AG08395 (cell line): ENCODE data around the gene MGAT5.
A peak's percentile ranks its signal among the peaks of the same experiment; 100 is the strongest.

ENCODE experiments used
- DNase-seq: peaks from one replicate; pipeline ENCODE4 v3.0.0; 2012; ENCODE audit warnings: mixed read lengths, low spot score

MGAT5 gene

GRCh38 chr2:134367213-134367612, 113.3 kb downstream of the MGAT5 start:
- no peak for DNase-seq

GRCh38 chr2:134368009-134368817, 114.3 kb downstream of the MGAT5 start:
- DNase-seq = no peak

- DNase-seq = no peak
Measured at GRCh38 chr2:134369220-134369902, 115.5 kb downstream of the MGAT5 start.

- peak; percentile 30 for DNase-seq
Measured at GRCh38 chr2:134370655-134371445, 117.0 kb downstream of the MGAT5 start.

GRCh38 chr2:134372141-134372540, 118.3 kb downstream of the MGAT5 start:
- DNase-seq = no peak

- DNase-seq = peak; percentile 79
Measured at GRCh38 chr2:134372611-134373131, 118.8 kb downstream of the MGAT5 start.

GRCh38 chr2:134375935-134376334, 122.1 kb downstream of the MGAT5 start:
- DNase-seq = peak; percentile 33

GRCh38 chr2:134377730-134378129, 123.9 kb downstream of the MGAT5 start:
- DNase-seq = no peak

- no peak for DNase-seq
Measured at GRCh38 chr2:134379293-134379692, 125.4 kb downstream of the MGAT5 start.

- DNase-seq = no peak
Measured at GRCh38 chr2:134379722-134380121, 125.8 kb downstream of the MGAT5 start.

GRCh38 chr2:134381141-134381540, 127.3 kb downstream of the MGAT5 start:
- no peak for DNase-seq

GRCh38 chr2:134384131-134384530, 130.3 kb downstream of the MGAT5 start:
- DNase-seq = no peak

GRCh38 chr2:134385195-134385594, 131.3 kb downstream of the MGAT5 start:
- DNase-seq = no peak

GRCh38 chr2:134386310-134386709, 132.4 kb downstream of the MGAT5 start:
- DNase-seq = no peak

- DNase-seq = no peak
Measured at GRCh38 chr2:134389381-134389780, 135.5 kb downstream of the MGAT5 start.

- no peak for DNase-seq
Measured at GRCh38 chr2:134391751-134392160, 137.9 kb downstream of the MGAT5 start.

GRCh38 chr2:134392442-134393074, 138.7 kb downstream of the MGAT5 start:
- DNase-seq = no peak

- no peak for DNase-seq
Measured at GRCh38 chr2:134393075-134393461, 139.2 kb downstream of the MGAT5 start.

- no peak for DNase-seq
Measured at GRCh38 chr2:134395779-134396178, 141.9 kb downstream of the MGAT5 start.

GRCh38 chr2:134396493-134396892, 142.6 kb downstream of the MGAT5 start:
- no peak for DNase-seq

GRCh38 chr2:134397146-134397896, 143.4 kb downstream of the MGAT5 start:
- DNase-seq = no peak
